ENCODE measurements around the gene DCAF6.

DNA sequence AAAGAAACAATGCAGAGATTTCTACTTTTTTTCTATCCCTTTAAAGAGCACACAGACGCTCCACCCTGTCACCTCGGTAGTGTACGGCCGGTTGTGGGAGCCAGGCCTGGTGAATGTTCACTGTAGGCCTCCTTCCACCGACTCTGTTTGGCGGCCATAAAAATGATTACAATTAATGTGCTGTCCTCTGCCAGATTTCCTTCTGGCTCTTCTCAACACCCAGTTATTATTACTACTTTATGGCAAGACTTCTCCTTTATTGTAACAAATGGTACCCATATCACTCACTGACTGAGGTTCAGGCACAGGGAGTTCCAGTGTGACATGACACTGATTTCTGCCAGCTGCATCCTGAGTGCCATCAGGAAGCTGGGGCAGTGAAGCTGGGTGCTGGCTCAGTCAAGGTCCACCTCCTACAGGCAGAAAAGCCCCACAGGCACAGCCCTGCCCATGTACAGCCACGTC is 162.9 kb downstream of the DCAF6 start:
- TF ChIP-seq, protein P1, sequence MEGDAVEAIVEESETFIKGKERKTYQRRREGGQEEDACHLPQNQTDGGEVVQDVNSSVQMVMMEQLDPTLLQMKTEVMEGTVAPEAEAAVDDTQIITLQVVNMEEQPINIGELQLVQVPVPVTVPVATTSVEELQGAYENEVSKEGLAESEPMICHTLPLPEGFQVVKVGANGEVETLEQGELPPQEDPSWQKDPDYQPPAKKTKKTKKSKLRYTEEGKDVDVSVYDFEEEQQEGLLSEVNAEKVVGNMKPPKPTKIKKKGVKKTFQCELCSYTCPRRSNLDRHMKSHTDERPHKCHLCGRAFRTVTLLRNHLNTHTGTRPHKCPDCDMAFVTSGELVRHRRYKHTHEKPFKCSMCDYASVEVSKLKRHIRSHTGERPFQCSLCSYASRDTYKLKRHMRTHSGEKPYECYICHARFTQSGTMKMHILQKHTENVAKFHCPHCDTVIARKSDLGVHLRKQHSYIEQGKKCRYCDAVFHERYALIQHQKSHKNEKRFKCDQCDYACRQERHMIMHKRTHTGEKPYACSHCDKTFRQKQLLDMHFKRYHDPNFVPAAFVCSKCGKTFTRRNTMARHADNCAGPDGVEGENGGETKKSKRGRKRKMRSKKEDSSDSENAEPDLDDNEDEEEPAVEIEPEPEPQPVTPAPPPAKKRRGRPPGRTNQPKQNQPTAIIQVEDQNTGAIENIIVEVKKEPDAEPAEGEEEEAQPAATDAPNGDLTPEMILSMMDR (IDR thresholded peaks at IDR 0.05) = no peak
- TF ChIP-seq ZFX (IDR thresholded peaks at IDR 0.05; ENCODE audit: borderline replicate concordance) = no peak
